ENCODE data around the gene FER1L5. TPM values are rescaled to one million over a fixed set of nuclear protein-coding genes. Genes with fewer than 3 reads are reported as not detected.
"Not testable (repeated sequence)": the region's sequence is repeated elsewhere in the genome, so short reads cannot be mapped to it uniquely, and the experiment has no call there.

FER1L5 gene
- total and polyA plus RNA-seq, 2 of the 8 experiments (the other 6 are each of a cell fraction or from before 2014, with no cell fraction given), result 0.23 to 0.88 TPM

- TF ChIP-seq TBP (IDR thresholded peaks at IDR 0.05; ENCODE audit: low read depth, low read length) (no peak), EGR1 (IDR thresholded peaks at IDR 0.05; ENCODE audit: borderline replicate concordance, low read depth, low read length) (no peak)
Observed at GRCh38 chr2:96665083-96665569, 22.6 kb downstream of the FER1L5 start (continued).

- FAIRE-seq, result not testable (repeated sequence)
Observed at GRCh38 chr2:96665717-96666116, 23.2 kb downstream of the FER1L5 start.

More at GRCh38 chr2:96665717-96666116, 23.2 kb downstream of the FER1L5 start:
- not testable (repeated sequence) for H3K27ac ChIP-seq (ENCODE audit: low read depth, low read length); H4K20me1 ChIP-seq (replicated peaks in 1 of 2; ENCODE audit: control insufficient read depth in 1 of 2, insufficient read depth in 2 of 2, low read length in 2 of 2); H2AK5ac ChIP-seq (ENCODE audit: low read depth, low read length); H3K4me1 ChIP-seq (replicated peaks in 1 of 4; ENCODE audit: control insufficient read depth in 3 of 4, insufficient read depth in 4 of 4, low read length in 3 of 4); H2BK120ac ChIP-seq (replicated peaks; ENCODE audit: low read depth, low read length); H3K36me3 ChIP-seq (ENCODE audit: control insufficient read depth in 2 of 4, insufficient read depth in 4 of 4, low read length in 3 of 4); DNase-seq (ENCODE audit: low read depth in 1 of 2, low spot score in 2 of 2); H3K4me3 ChIP-seq (ENCODE audit: extremely low read depth in 1 of 4, insufficient read depth in 2 of 4, low read depth in 3 of 4, low read length in 4 of 4); H3K79me2 ChIP-seq (ENCODE audit: control insufficient read depth in 1 of 2, insufficient read depth in 2 of 2, low read length in 2 of 2); H2BK5ac ChIP-seq (ENCODE audit: low read depth, low read length); H3K14ac ChIP-seq (ENCODE audit: insufficient read length); H4K5ac ChIP-seq (ENCODE audit: insufficient read length, low read depth, low read length); H2BK15ac ChIP-seq (ENCODE audit: low read length); H3K27me3 ChIP-seq (replicated peaks in 1 of 4; ENCODE audit: control insufficient read depth in 3 of 4, extremely low read depth in 1 of 4, insufficient read depth in 3 of 4, low read length in 3 of 4); H3K23me2 ChIP-seq (ENCODE audit: low read depth, low read length); H2BK20ac ChIP-seq (ENCODE audit: low read length); H3K4ac ChIP-seq (replicated peaks; ENCODE audit: insufficient read length, low read depth, low read length); H2BK12ac ChIP-seq (ENCODE audit: low read depth, low read length); H3K56ac ChIP-seq (replicated peaks; ENCODE audit: insufficient read length, low read depth, low read length); H3K79me1 ChIP-seq (ENCODE audit: low read depth, low read length); H4K91ac ChIP-seq (replicated peaks; ENCODE audit: insufficient read length, low read length); H4K8ac ChIP-seq (ENCODE audit: extremely low read depth, insufficient read depth, low read length); H3K9me3 ChIP-seq (ENCODE audit: insufficient read depth in 2 of 2, low read depth in 1 of 2, low read length in 1 of 2); H3K23ac ChIP-seq (ENCODE audit: insufficient read length); H2AFZ ChIP-seq (ENCODE audit: low read length); H3K18ac ChIP-seq (ENCODE audit: extremely low read depth, low read length); H3K4me2 ChIP-seq (ENCODE audit: insufficient read depth in 1 of 2, low read depth in 2 of 2, low read length in 2 of 2); H3K9ac ChIP-seq (replicated peaks in 1 of 4; ENCODE audit: extremely low read depth in 1 of 4, low read depth in 3 of 4, low read length in 3 of 4)
- CTCF ChIA-PET (ENCODE audit: partially characterized antibody), result interaction anchor here (1.0 kb wide), 2 partner anchors 96 to 117 kb away, joined by 3 read pairs; no protein-coding TSS in a partner anchor
- 89% methylated on average over 3 of the region's 3 CpGs; no CpG with 5 or more reads in 1 of the 2 experiments for WGBS, 2 experiments (ENCODE audit: extremely low coverage in 1 of 2, insufficient coverage in 1 of 2, insufficient read length in 1 of 2, insufficient replicate concordance in 2 of 2, low coverage in 1 of 2, low lambda C conversion rate in 2 of 2, missing lambda C conversion rate in 1 of 2)
- POLR2A ChIA-PET (ENCODE audit: partially characterized antibody), result interaction anchor here (0.9 kb wide), 1 partner anchor 11 kb away, joined by 4 read pairs; no protein-coding TSS in a partner anchor
